K562 (cell line): ENCODE data around the gene MOG. TPM values are rescaled to one million over a fixed set of nuclear protein-coding genes. Genes with fewer than 3 reads are reported as not detected.

Source experiments
- ATF1 ChIP-seq, 2 experiments: fragments of 450-650 bp in 1 of 2; IDR thresholded peaks; 2 replicates each; pipeline ENCODE4 v1.6.1; 2016; ENCODE audit warnings: missing compliant biosample characterization in 1 of 2, missing genetic modification characterization in 1 of 2
- CC2D1A ChIP-seq: fragments of 450-650 bp; IDR thresholded peaks from 2 replicates; pipeline ENCODE4 v1.6.1; 2017; ENCODE audit warnings: mild to moderate bottlenecking
- CGGBP1 ChIP-seq: fragments of 250-450 bp; sonication (Bioruptor Pico); IDR thresholded peaks from 2 replicates; pipeline ENCODE4 v1.9.0; 2021; ENCODE audit warnings: mild to moderate bottlenecking
- CTCF ChIP-seq, 3 experiments: IDR thresholded peaks in 2 of 3; conservative IDR thresholded peaks in 1 of 3; 2 replicates each; pipeline ENCODE4 v1.5.1; 2011 to 2012; ENCODE audit warnings: low read length in 3 of 3, mild to moderate bottlenecking in 3 of 3, control low read depth in 2 of 3, improper control_type of control experiment in 1 of 3, inconsistent platforms in 1 of 3, low read depth in 1 of 3, mixed read lengths in 1 of 3, moderate library complexity in 1 of 3; ENCODE audit not compliant: insufficient read depth in 2 of 3
- GATA2 ChIP-seq: sonication (generic); formaldehyde crosslinking; IDR thresholded peaks from 2 replicates; pipeline ENCODE4 v1.4.0; 2020; ENCODE audit warnings: mild to moderate bottlenecking, missing genetic modification reagents
- HDAC1 ChIP-seq, 2 experiments: fragments of 450-650 bp; IDR thresholded peaks; 2 replicates each; pipeline ENCODE4 v1.6.1; 2016 to 2017; ENCODE audit warnings: inconsistent platforms in 1 of 2, mild to moderate bottlenecking in 1 of 2, moderate library complexity in 1 of 2
- HNRNPK ChIP-seq: fragments of 200-400 bp; formaldehyde crosslinking; IDR thresholded peaks from one replicate; pipeline ENCODE4 v1.6.1; 2018; ENCODE audit warnings: mild to moderate bottlenecking, low read depth, low read length; ENCODE audit not compliant: poor library complexity, severe bottlenecking
- HNRNPL ChIP-seq: fragments of 200-400 bp; formaldehyde crosslinking; IDR thresholded peaks from 2 replicates; pipeline ENCODE4 v1.6.1; 2017; ENCODE audit warnings: low read depth, mild to moderate bottlenecking, low read length
- JUND ChIP-seq, 2 experiments: IDR thresholded peaks; 2 replicates in 1 of 2; 3 replicates in 1 of 2; pipeline ENCODE4 v1.6.1; 2011; ENCODE audit warnings: borderline replicate concordance in 2 of 2, low read depth in 2 of 2, low read length in 2 of 2, improper control_type of control experiment in 1 of 2, missing biosample characterization in 1 of 2, missing genetic modification characterization in 1 of 2, missing genetic modification reagents in 1 of 2
- KAT2B ChIP-seq: IDR thresholded peaks from one replicate; pipeline ENCODE4 v1.6.1; 2012; ENCODE audit warnings: low read depth, mild to moderate bottlenecking, control low read depth, inconsistent platforms, low read length, moderate library complexity
- NFXL1 ChIP-seq: fragments of 450-650 bp; formaldehyde crosslinking; IDR thresholded peaks from 2 replicates; pipeline ENCODE4 v1.4.0; 2021; ENCODE audit warnings: mild to moderate bottlenecking
- NR0B1 ChIP-seq: fragments of 450-650 bp; IDR thresholded peaks from one replicate; pipeline ENCODE4 v1.6.1; 2018; ENCODE audit warnings: mild to moderate bottlenecking, moderate library complexity; ENCODE audit not compliant: partially characterized antibody
- PCBP1 ChIP-seq: fragments of 200-400 bp; formaldehyde crosslinking; IDR thresholded peaks from 2 replicates; pipeline ENCODE4 v1.6.1; 2018; ENCODE audit warnings: mild to moderate bottlenecking, low read depth, low read length; ENCODE audit not compliant: poor library complexity, severe bottlenecking
- PTRF ChIP-seq: fragments of 450-650 bp; IDR thresholded peaks from 2 replicates; pipeline ENCODE4 v1.6.1; 2016; ENCODE audit warnings: mild to moderate bottlenecking, missing genetic modification characterization, missing compliant biosample characterization
- RFX5 ChIP-seq: IDR thresholded peaks from 2 replicates; pipeline ENCODE4 v1.6.1; 2011; ENCODE audit warnings: low read depth, mild to moderate bottlenecking, improper control_type of control experiment, low read length
- SMAD3 ChIP-seq: fragments of 450-650 bp; formaldehyde crosslinking; conservative IDR thresholded peaks from 2 replicates; pipeline ENCODE4 v1.4.0; 2020; ENCODE audit warnings: mild to moderate bottlenecking
- SPI1 ChIP-seq: IDR thresholded peaks from 2 replicates; pipeline ENCODE4 v1.6.1; 2011; ENCODE audit warnings: low read depth, low read length, control low read depth, borderline replicate concordance
- TAF15 ChIP-seq: fragments of 200-400 bp; formaldehyde crosslinking; IDR thresholded peaks from 2 replicates; pipeline ENCODE4 v1.6.1; 2017; ENCODE audit warnings: mild to moderate bottlenecking, low read depth, low read length, moderate library complexity
- ZBTB8A ChIP-seq: fragments of 450-650 bp; IDR thresholded peaks from 2 replicates; pipeline ENCODE4 v1.6.1; 2018; ENCODE audit warnings: mild to moderate bottlenecking, moderate library complexity; ENCODE audit not compliant: partially characterized antibody
- ZNF586 ChIP-seq: fragments of 450-650 bp; formaldehyde crosslinking; conservative IDR thresholded peaks from 2 replicates; pipeline ENCODE4 v1.4.0; 2020; ENCODE audit warnings: mild to moderate bottlenecking, moderate library complexity
- ZNF785 ChIP-seq: fragments of 250-450 bp; sonication (Bioruptor Pico); IDR thresholded peaks from 2 replicates; pipeline ENCODE4 v1.4.0; 2020; ENCODE audit warnings: mild to moderate bottlenecking
- polyA plus RNA-seq, 8 experiments: library from polyadenylated mRNA; depleted of rRNA in 4 of 8; stranded (reverse) in 5 of 8; unstranded in 3 of 8; fragments of >200 nt; fragmentation: Nextera tagmentation in 2 of 8; fragmentation: Illumina TruSeq in 1 of 8; extraction: Ambion mirVana in 2 of 8; extraction: Trizol in 1 of 8; gene quantifications; 2 replicates each; pipeline versions ENCODE4 v1.2.1 to v1.2.3, GENCODE V29; 2011 to 2014; ENCODE audit warnings: inconsistent platforms in 1 of 8, missing spikeins in 1 of 8
- total RNA-seq, 7 experiments: library from RNA; depleted of rRNA in 6 of 7; stranded (reverse); fragments of >200 nt in 6 of 7; fragmentation: Illumina TruSeq in 2 of 7; extraction: Trizol in 2 of 7; gene quantifications; 2 replicates each; pipeline versions ENCODE4 v1.2.1 to v1.2.3, GENCODE V29; 2011 to 2021; ENCODE audit warnings: low replicate concordance in 1 of 7
- TF ChIP-seq, protein P1 (sequence below): fragments of 450-650 bp; formaldehyde crosslinking; IDR thresholded peaks from 2 replicates; pipeline ENCODE4 v1.4.0; 2020; ENCODE audit warnings: mild to moderate bottlenecking, moderate library complexity
- TF ChIP-seq, protein P2 (sequence below): sonication (generic); formaldehyde crosslinking; IDR thresholded peaks from 2 replicates; pipeline ENCODE4 v1.8.1; 2023; ENCODE audit warnings: mild to moderate bottlenecking, missing genetic modification reagents

Gene MOG
- total and polyA plus RNA-seq, 9 of the 15 experiments (the other 6 are each of a cell fraction or from before 2014, with no cell fraction given), result not detected

DNA sequence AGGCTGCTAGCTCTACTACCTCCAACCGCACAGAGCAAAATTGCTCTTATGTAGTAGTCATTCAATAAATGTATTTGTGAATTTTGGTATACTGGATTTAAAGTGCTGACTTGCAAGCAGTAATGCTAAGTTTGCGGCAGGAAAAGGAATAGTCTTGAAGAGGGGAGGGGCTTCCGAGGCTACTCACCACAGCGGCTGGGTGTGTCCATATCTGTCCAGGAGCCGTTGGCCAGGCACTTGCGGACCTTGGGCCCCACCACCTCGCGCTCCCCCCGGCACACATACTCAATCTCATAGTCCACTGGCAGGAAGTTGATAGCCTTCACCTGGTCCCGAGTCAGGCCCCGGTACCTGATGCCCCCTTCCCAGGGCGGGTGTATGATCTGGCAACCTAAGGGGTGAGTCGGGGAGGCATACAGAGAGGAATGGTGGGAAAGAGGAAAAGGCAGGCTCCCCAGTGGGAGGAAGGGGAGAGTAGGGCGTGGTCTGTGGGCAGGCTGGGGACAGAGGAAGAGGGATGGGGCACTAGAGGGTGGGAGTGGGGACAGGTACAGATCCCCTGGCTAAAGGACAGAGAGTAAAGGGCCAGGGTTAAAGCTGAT is 25.6 kb upstream of the MOG start (continued):
- TF ChIP-seq CTCF (IDR thresholded peaks at IDR 0.05 in 2 of 3, conservative IDR thresholded peaks at IDR 0.05 in 1 of 3; ENCODE audit: insufficient read depth in 2 of 3, low read depth in 1 of 3, low read length in 3 of 3) (no peak), NR0B1 (no peak), CC2D1A (no peak), NFXL1 (CRISPR knock-in tag) (no peak), SPI1 (0 out of 2 replicates have a peak, but pooled peaks have one; percentile 7), SMAD3 (no peak), PTRF (tag) (no peak), KAT2B (no peak), ZBTB8A (no peak), HDAC1 (IDR thresholded peaks at IDR 0.05) (peak in 1 of 2 experiments; percentile 77; a peak in 2 of 4 replicates), RFX5 (no peak), CGGBP1 (no peak), ATF1 (CRISPR knock-in tag; IDR thresholded peaks at IDR 0.05) (no peak), ATF1 (tag; IDR thresholded peaks at IDR 0.05) (no peak), JUND (IDR thresholded peaks at IDR 0.05; ENCODE audit: borderline replicate concordance, low read depth, low read length) (no peak), JUND (tag; IDR thresholded peaks at IDR 0.05; ENCODE audit: borderline replicate concordance, low read depth, low read length) (no peak), GATA2 (CRISPR knock-in tag) (no peak), PCBP1 (no peak), TAF15 (no peak), HNRNPK (no peak), HNRNPL (no peak), ZNF785 (CRISPR knock-in tag) (no peak), ZNF586 (CRISPR knock-in tag) (no peak)
- TF ChIP-seq, protein P1, sequence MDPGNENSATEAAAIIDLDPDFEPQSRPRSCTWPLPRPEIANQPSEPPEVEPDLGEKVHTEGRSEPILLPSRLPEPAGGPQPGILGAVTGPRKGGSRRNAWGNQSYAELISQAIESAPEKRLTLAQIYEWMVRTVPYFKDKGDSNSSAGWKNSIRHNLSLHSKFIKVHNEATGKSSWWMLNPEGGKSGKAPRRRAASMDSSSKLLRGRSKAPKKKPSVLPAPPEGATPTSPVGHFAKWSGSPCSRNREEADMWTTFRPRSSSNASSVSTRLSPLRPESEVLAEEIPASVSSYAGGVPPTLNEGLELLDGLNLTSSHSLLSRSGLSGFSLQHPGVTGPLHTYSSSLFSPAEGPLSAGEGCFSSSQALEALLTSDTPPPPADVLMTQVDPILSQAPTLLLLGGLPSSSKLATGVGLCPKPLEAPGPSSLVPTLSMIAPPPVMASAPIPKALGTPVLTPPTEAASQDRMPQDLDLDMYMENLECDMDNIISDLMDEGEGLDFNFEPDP (CRISPR knock-in tag), result no peak
- TF ChIP-seq, protein P2, sequence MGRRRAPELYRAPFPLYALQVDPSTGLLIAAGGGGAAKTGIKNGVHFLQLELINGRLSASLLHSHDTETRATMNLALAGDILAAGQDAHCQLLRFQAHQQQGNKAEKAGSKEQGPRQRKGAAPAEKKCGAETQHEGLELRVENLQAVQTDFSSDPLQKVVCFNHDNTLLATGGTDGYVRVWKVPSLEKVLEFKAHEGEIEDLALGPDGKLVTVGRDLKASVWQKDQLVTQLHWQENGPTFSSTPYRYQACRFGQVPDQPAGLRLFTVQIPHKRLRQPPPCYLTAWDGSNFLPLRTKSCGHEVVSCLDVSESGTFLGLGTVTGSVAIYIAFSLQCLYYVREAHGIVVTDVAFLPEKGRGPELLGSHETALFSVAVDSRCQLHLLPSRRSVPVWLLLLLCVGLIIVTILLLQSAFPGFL (CRISPR knock-in tag), result no peak
